Stimulated activated CD8-positive, alpha-beta memory T cell treated with anti-CD3 and anti-CD28 coated beads, Interleukin-12 subunit alpha, Interleukin-12 subunit beta, amount 100 ng/mL, for 24 hours (primary cell): ENCODE data around the gene PAXX.

ENCODE experiments used
- DNase-seq: peaks from one replicate; pipeline ENCODE4 v3.0.0-alpha.2; 2020; ENCODE audit errors: extremely low read depth

The PAXX gene

GRCh38 chr9:136952876-136953770 lies 39.1 kb upstream of the PAXX start:
- no peak for DNase-seq

GRCh38 chr9:136953771-136954269 lies 38.4 kb upstream of the PAXX start:
- no peak for DNase-seq

GRCh38 chr9:136954270-136955083 lies 37.7 kb upstream of the PAXX start:
- no peak for DNase-seq

GRCh38 chr9:136955202-136955942 lies 36.9 kb upstream of the PAXX start:
- no peak for DNase-seq

- no peak for DNase-seq
Observed at GRCh38 chr9:136955943-136956335, 36.3 kb upstream of the PAXX start.

- DNase-seq: no peak
Observed at GRCh38 chr9:136956604-136957003, 35.6 kb upstream of the PAXX start.

GRCh38 chr9:136957461-136957860 lies 34.8 kb upstream of the PAXX start:
- DNase-seq: no peak

GRCh38 chr9:136957901-136958300 lies 34.3 kb upstream of the PAXX start:
- no peak for DNase-seq

GRCh38 chr9:136958473-136958872 lies 33.7 kb upstream of the PAXX start:
- no peak for DNase-seq

- DNase-seq: no peak
Observed at GRCh38 chr9:136958898-136959850, 33.0 kb upstream of the PAXX start.

GRCh38 chr9:136960212-136960937 lies 31.8 kb upstream of the PAXX start:
- no peak for DNase-seq

- no peak for DNase-seq
Observed at GRCh38 chr9:136960938-136961275, 31.3 kb upstream of the PAXX start.

GRCh38 chr9:136961279-136962065 lies 30.8 kb upstream of the PAXX start:
- no peak for DNase-seq

- no peak for DNase-seq
Observed at GRCh38 chr9:136962163-136962562, 30.1 kb upstream of the PAXX start.

GRCh38 chr9:136962701-136963248 lies 29.4 kb upstream of the PAXX start:
- DNase-seq: no peak

- no peak for DNase-seq
Observed at GRCh38 chr9:136963341-136963740, 28.9 kb upstream of the PAXX start.

- no peak for DNase-seq
Observed at GRCh38 chr9:136963751-136964150, 28.5 kb upstream of the PAXX start.

GRCh38 chr9:136964171-136964689 lies 28.0 kb upstream of the PAXX start:
- DNase-seq: no peak
